Mucosa of rectum (tissue), 2 donors: Measurements from ENCODE around the gene LAX1.

Experiments used
- H3K27ac ChIP-seq, 2 donors: one replicate each; pipeline ENCODE4 v1.7.0; 2013; ENCODE audit warnings: inconsistent platforms in 2 of 2, low read depth in 2 of 2, low read length in 2 of 2
- H3K27me3 ChIP-seq, 2 donors: one replicate each; pipeline ENCODE4 v1.7.0; 2013; ENCODE audit warnings: low read length in 2 of 2; ENCODE audit not compliant: control insufficient read depth in 2 of 2, insufficient read depth in 2 of 2
- H3K36me3 ChIP-seq, 2 donors: one replicate each; pipeline ENCODE4 v1.7.0; 2013; ENCODE audit warnings: low read length in 2 of 2; ENCODE audit not compliant: control insufficient read depth in 2 of 2, insufficient read depth in 2 of 2
- H3K4me1 ChIP-seq, 2 donors: one replicate each; pipeline ENCODE4 v1.7.0; 2013; ENCODE audit warnings: low read length in 2 of 2, mild to moderate bottlenecking in 1 of 2; ENCODE audit not compliant: control insufficient read depth in 2 of 2, insufficient read depth in 2 of 2
- H3K4me3 ChIP-seq, 2 donors: one replicate each; pipeline ENCODE4 v1.7.0; 2013; ENCODE audit warnings: low read length in 2 of 2
- H3K9ac ChIP-seq, 2 donors: one replicate each; pipeline ENCODE4 v1.7.0; 2013; ENCODE audit warnings: low read length in 2 of 2, low read depth in 1 of 2, mild to moderate bottlenecking in 1 of 2
- H3K9me3 ChIP-seq, 2 donors: one replicate each; pipeline ENCODE4 v1.7.0; 2013; ENCODE audit warnings: low read length in 2 of 2; ENCODE audit not compliant: control insufficient read depth in 2 of 2
- donor health status: healthy.
- donor health status: Normal muscosa, but diverticular disease.

LAX1 gene

GRCh38 chr1:203799971-203800370 is 35.0 kb downstream of the LAX1 start:
- H3K4me3 ChIP-seq, result no peak overlapping the region
- no peaks in the 10 kb centered on the region for H3K27me3 ChIP-seq
- H3K4me1 ChIP-seq, result peaks cover 15 to 19% of the 10 kb centered on the region in 2 donors
- H3K9me3 ChIP-seq, result no peaks in the 10 kb centered on the region
- H3K36me3 ChIP-seq, result peaks cover 7 to 24% of the 10 kb centered on the region in 2 donors
- H3K9ac ChIP-seq, result no peak overlapping the region
- H3K27ac ChIP-seq, result no peak overlapping the region

- no peaks in the 10 kb centered on the region for H3K4me1 ChIP-seq
- H3K27me3 ChIP-seq, result no peaks in the 10 kb centered on the region
- no peaks in the 10 kb centered on the region for H3K9me3 ChIP-seq
- H3K9ac ChIP-seq, result no peak overlapping the region
- H3K4me3 ChIP-seq, result no peak overlapping the region
- H3K36me3 ChIP-seq, result peaks cover 12 to 25% of the 10 kb centered on the region in 2 donors
- H3K27ac ChIP-seq, result no peak overlapping the region
These were observed 40.7 kb downstream of the LAX1 start for GRCh38 chr1:203805689-203806088.

GRCh38 chr1:203807196-203807595 is 42.2 kb downstream of the LAX1 start:
- Histone ChIP-seq H3K9ac (no peak overlapping the region), H3K4me3 (no peak overlapping the region), H3K27me3 (no peaks in the 10 kb centered on the region), H3K9me3 (no peaks in the 10 kb centered on the region), H3K27ac (no peak overlapping the region), H3K36me3 (peaks cover 14 to 26% of the 10 kb centered on the region in 2 donors), H3K4me1 (no peaks in the 10 kb centered on the region)

- H3K4me3 ChIP-seq, result no peak overlapping the region
- H3K4me1 ChIP-seq, result no peaks in the 10 kb centered on the region
- H3K36me3 ChIP-seq, result peaks cover 23 to 34% of the 10 kb centered on the region in 2 donors
- no peaks in the 10 kb centered on the region for H3K9me3 ChIP-seq
- H3K9ac ChIP-seq, result no peak overlapping the region
- no peaks in the 10 kb centered on the region for H3K27me3 ChIP-seq
- H3K27ac ChIP-seq, result no peak overlapping the region
These were observed 48.8 kb downstream of the LAX1 start for GRCh38 chr1:203813581-203814341.

- Histone ChIP-seq H3K4me3 (no peak overlapping the region), H3K36me3 (peaks cover 50 to 68% of the 10 kb centered on the region in 2 donors), H3K27ac (no peak overlapping the region), H3K9ac (no peak overlapping the region), H3K27me3 (no peaks in the 10 kb centered on the region), H3K9me3 (no peaks in the 10 kb centered on the region), H3K4me1 (no peaks in the 10 kb centered on the region)
These were observed 53.4 kb downstream of the LAX1 start for GRCh38 chr1:203818399-203818798.

- Histone ChIP-seq H3K36me3 (peaks cover 54 to 63% of the 10 kb centered on the region in 2 donors), H3K4me1 (no peaks in the 10 kb centered on the region), H3K27ac (no peak overlapping the region), H3K4me3 (no peak overlapping the region), H3K27me3 (no peaks in the 10 kb centered on the region), H3K9ac (no peak overlapping the region), H3K9me3 (no peaks in the 10 kb centered on the region)
These were observed 58.3 kb downstream of the LAX1 start for GRCh38 chr1:203823306-203823705.
